ENCODE results near the gene PGF. TPM values are rescaled to one million over a fixed set of nuclear protein-coding genes. Genes with fewer than 3 reads are reported as not detected.

PGF gene
- total RNA-seq, 4 donors from 2014 or later, result 9.7 to 10.5 (median 10.1) TPM; not detected in 1

- intact Hi-C loops (cut with DNase I; ENCODE audit: low total_unique reads), result no loop called here
- Histone ChIP-seq H3K4me1 (peaks cover 0 to 13% (median 1%) of the 10 kb centered on the region in 4 donors), H3K4me3 (no peak overlapping the region), H3K36me3 (no peaks in the 10 kb centered on the region), H3K27me3 (no peaks in the 10 kb centered on the region), H3K9me3 (no peaks in the 10 kb centered on the region), H3K27ac (peak overlapping the region in 1 of 4 donors; percentile 36)
- in situ Hi-C loops (cut with MboI; ENCODE audit: low pct_ligation_motif_present in 1 of 4, low pct_unique_long_range_greater_than_20kb in 1 of 4, low sequenced_read_pairs in 3 of 4), result no loop called here
- TF ChIP-seq CTCF (IDR thresholded peaks at IDR 0.05) (no peak), EP300 (IDR thresholded peaks at IDR 0.05; ENCODE audit: low read depth) (no peak), POLR2A (IDR thresholded peaks at IDR 0.05) (no peak), POLR2AphosphoS5 (IDR thresholded peaks at IDR 0.05) (no peak)
- 73% methylated on average over 15 of the region's 15 CpGs; no CpG with 5 or more reads in 1 of the 2 donors for WGBS, 2 donors (ENCODE audit: low coverage in 1 of 2)
- no peak for DNase-seq
Observed at GRCh38 chr14:74974364-74975058, 19.1 kb upstream of the PGF start.

- TF ChIP-seq POLR2AphosphoS5 (IDR thresholded peaks at IDR 0.05), result no peak
- no peak for TF ChIP-seq POLR2A (IDR thresholded peaks at IDR 0.05)
- no peak for TF ChIP-seq EP300 (IDR thresholded peaks at IDR 0.05; ENCODE audit: low read depth)
- TF ChIP-seq CTCF (IDR thresholded peaks at IDR 0.05), result no peak
- Histone ChIP-seq H3K36me3 (no peaks in the 10 kb centered on the region), H3K27ac (no peak overlapping the region), H3K4me3 (no peak overlapping the region), H3K27me3 (no peaks in the 10 kb centered on the region), H3K4me1 (peaks cover 0 to 13% (median 1%) of the 10 kb centered on the region in 4 donors), H3K9me3 (no peaks in the 10 kb centered on the region)
- no peak for DNase-seq
- in situ Hi-C loops (cut with MboI; ENCODE audit: low pct_ligation_motif_present in 1 of 4, low pct_unique_long_range_greater_than_20kb in 1 of 4, low sequenced_read_pairs in 3 of 4) (no loop called here), intact Hi-C loops (cut with DNase I; ENCODE audit: low total_unique reads) (no loop called here)
- WGBS, 2 donors (ENCODE audit: low coverage in 1 of 2), result 85% methylated on average over 5 of the region's 5 CpGs; no CpG with 5 or more reads in 1 of the 2 donors
Observed at GRCh38 chr14:74973905-74974363, 18.5 kb upstream of the PGF start.

- intact Hi-C loops (cut with DNase I; ENCODE audit: low total_unique reads), result no loop called here
- H3K9me3 ChIP-seq, result no peaks in the 10 kb centered on the region
- H3K4me3 ChIP-seq, result no peak overlapping the region
- peak; percentile 28 for DNase-seq
- in situ Hi-C loops (cut with MboI; ENCODE audit: low pct_ligation_motif_present in 1 of 4, low pct_unique_long_range_greater_than_20kb in 1 of 4, low sequenced_read_pairs in 3 of 4), result no loop called here
- H3K4me1 ChIP-seq, result peaks cover 0 to 13% (median 1%) of the 10 kb centered on the region in 4 donors
- TF ChIP-seq POLR2A (IDR thresholded peaks at IDR 0.05) (no peak), POLR2AphosphoS5 (IDR thresholded peaks at IDR 0.05) (no peak), CTCF (IDR thresholded peaks at IDR 0.05) (no peak), EP300 (IDR thresholded peaks at IDR 0.05; ENCODE audit: low read depth) (no peak)
- WGBS, 2 donors (ENCODE audit: low coverage in 1 of 2), result 69% methylated on average over 12 of the region's 15 CpGs; no CpG with 5 or more reads in 1 of the 2 donors
- no peaks in the 10 kb centered on the region for H3K36me3 ChIP-seq
- H3K27ac ChIP-seq, result no peak overlapping the region
- H3K27me3 ChIP-seq, result no peaks in the 10 kb centered on the region
Observed at GRCh38 chr14:74973003-74973653, 17.7 kb upstream of the PGF start.

- no peak overlapping the region for H3K27ac ChIP-seq
- TF ChIP-seq POLR2AphosphoS5 (IDR thresholded peaks at IDR 0.05) (no peak), EP300 (IDR thresholded peaks at IDR 0.05; ENCODE audit: low read depth) (no peak), POLR2A (IDR thresholded peaks at IDR 0.05) (no peak), CTCF (IDR thresholded peaks at IDR 0.05) (no peak)
- intact Hi-C loops (cut with DNase I; ENCODE audit: low total_unique reads) (loop anchor here (5.0 kb wide), 1 partner anchor 1513 kb away; no protein-coding TSS in a partner anchor), in situ Hi-C loops (cut with MboI; ENCODE audit: low pct_ligation_motif_present in 1 of 4, low pct_unique_long_range_greater_than_20kb in 1 of 4, low sequenced_read_pairs in 3 of 4) (no loop called here)
- H3K9me3 ChIP-seq, result no peaks in the 10 kb centered on the region
- no peaks in the 10 kb centered on the region for H3K36me3 ChIP-seq
- H3K4me3 ChIP-seq, result no peak overlapping the region
- H3K4me1 ChIP-seq, result peaks cover 0 to under 1% (median 0%) of the 10 kb centered on the region in 4 donors
- DNase-seq, result no peak
- no peaks in the 10 kb centered on the region for H3K27me3 ChIP-seq
- 50 to 72% methylated on average over 1 of the region's 1 CpG for WGBS, 2 donors (ENCODE audit: low coverage in 1 of 2)
Observed at GRCh38 chr14:74968811-74969210, 13.4 kb upstream of the PGF start.

All from transverse colon (tissue), 4 donors.